ENCODE results near the gene LAMC2. TPM values are rescaled to one million over a fixed set of nuclear protein-coding genes. Genes with fewer than 3 reads are reported as not detected.

Gene LAMC2
- total and polyA plus RNA-seq, 2 of the 13 experiments (the other 11 are each of a cell fraction or from before 2014, with no cell fraction given): 0.03 TPM; not detected in 1

- TF ChIP-seq SNAPC2 (CRISPR knock-in tag; IDR thresholded peaks at IDR 0.05): no peak
- TF ChIP-seq ETV6 (CRISPR knock-in tag; conservative IDR thresholded peaks at IDR 0.05): no peak
- TF ChIP-seq DBP (CRISPR knock-in tag; IDR thresholded peaks at IDR 0.05; ENCODE audit: not compliant biosample characterization): no peak
Observed at GRCh38 chr1:183163316-183163715, 22.7 kb upstream of the LAMC2 start (continued).

GRCh38 chr1:183164340-183164739 is 21.7 kb upstream of the LAMC2 start:
- Histone ChIP-seq H3K4me2 (ENCODE audit: low read depth, low read length) (no peak overlapping the region), H3K4me1 (ENCODE audit: insufficient read depth, low read length) (no peaks in the 10 kb centered on the region), H3K27ac (ENCODE audit: extremely low read length, insufficient read depth, low read length) (no peak overlapping the region), H3K36me3 (replicated peaks in 1 of 2; ENCODE audit: control insufficient read depth in 1 of 2, insufficient read depth in 2 of 2, low read length in 2 of 2) (no peaks in the 10 kb centered on the region), H2AFZ (ENCODE audit: low read length) (no peak overlapping the region), H3K79me2 (ENCODE audit: insufficient read depth, low read length) (no peaks in the 10 kb centered on the region), H3K9me3 (ENCODE audit: low read length) (no peaks in the 10 kb centered on the region), H4K20me1 (ENCODE audit: insufficient read depth, low read length) (no peaks in the 10 kb centered on the region), H3K9ac (ENCODE audit: insufficient read depth, low read depth, low read length) (no peak overlapping the region), H3K4me3 (replicated peaks in 1 of 3; ENCODE audit: insufficient read depth in 1 of 3, low read depth in 2 of 3, low read length in 3 of 3) (no peak overlapping the region), H3K27me3 (ENCODE audit: control insufficient read depth in 1 of 2, insufficient read depth in 2 of 2, low read length in 2 of 2) (no peaks in the 10 kb centered on the region)
- ATAC-seq: no peak
- ChIA-PET CTCF (ENCODE audit: low intra/inter-chr PET ratio, low total read pairs) (no interaction called here), POLR2A (no interaction called here)
- 0% methylated on average over 1 of the region's 1 CpG for WGBS (ENCODE audit: low lambda C conversion rate)
- intact Hi-C loops (cut with micrococcal nuclease; ENCODE audit: unreplicated experiment): no loop called here
- FAIRE-seq: no peak
- no peak for DNase-seq (ENCODE audit: low spot score)
- no TSS peak for BruUV-seq (replicated peaks)
- TF ChIP-seq ZNF773 (CRISPR knock-in tag; IDR thresholded peaks at IDR 0.05; ENCODE audit: borderline replicate concordance) (no peak), PLRG1 (conservative IDR thresholded peaks at IDR 0.05) (no peak), ZNF629 (CRISPR knock-in tag; conservative IDR thresholded peaks at IDR 0.05) (no peak), ZNF274 (CRISPR knock-in tag; IDR thresholded peaks at IDR 0.05) (no peak), ZNF660 (CRISPR knock-in tag; IDR thresholded peaks at IDR 0.05; ENCODE audit: borderline replicate concordance, low read depth) (no peak), SMAD1 (CRISPR knock-in tag; IDR thresholded peaks at IDR 0.05; ENCODE audit: borderline replicate concordance, low read depth) (no peak), FOXA1 (IDR thresholded peaks at IDR 0.05) (no peak), FOXA1 (CRISPR knock-in tag; IDR thresholded peaks at IDR 0.05) (no peak), ZNF883 (CRISPR knock-in tag; IDR thresholded peaks at IDR 0.05; ENCODE audit: not compliant biosample characterization) (no peak)
- in situ Hi-C loops (cut with HindIII; ENCODE audit: extremely low pct_ligation_motif_present, low pct_unique_long_range_greater_than_20kb): no loop called here
